GM13976 (cell line): ENCODE measurements around the gene BRSK2.

Source experiments
- DNase-seq: peaks from one replicate; pipeline ENCODE4 v3.0.0; 2012; ENCODE audit warnings: low spot score
- CTCF ChIP-seq: IDR thresholded peaks from 2 replicates; pipeline ENCODE4 v1.5.1; 2012; ENCODE audit warnings: borderline replicate concordance, mild to moderate bottlenecking; ENCODE audit not compliant: insufficient read depth; ENCODE audit errors: extremely low read depth, missing control alignments, control extremely low read depth
- in situ Hi-C: fragments of 300-500 bp; cut with MboI; formaldehyde crosslinking; loops from one replicate; pipeline ENCODE4 v1.12.0; 2022; ENCODE audit warnings: low sequenced_read_pairs, mixed read lengths, inconsistent platforms; ENCODE audit not compliant: unreplicated experiment

The BRSK2 gene

DNA sequence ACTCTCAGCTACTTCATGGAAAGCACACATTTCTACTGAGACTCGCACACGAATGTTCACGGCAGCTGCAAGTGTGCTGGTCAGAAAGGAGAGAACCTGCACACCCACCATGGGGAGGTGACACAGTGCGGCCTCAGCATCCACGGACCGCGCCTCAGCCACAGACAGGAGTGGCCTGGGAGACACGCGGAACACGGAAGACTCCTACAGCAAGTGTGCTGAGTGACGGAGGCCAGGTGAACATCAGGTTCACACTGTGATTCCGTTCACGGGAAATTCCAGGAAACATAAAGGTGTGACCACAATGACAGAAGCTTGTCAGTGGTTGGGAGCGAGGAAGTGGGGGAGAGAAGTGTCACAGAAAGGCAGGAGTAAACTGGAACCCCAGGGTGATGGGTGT, 110.2 kb downstream of the BRSK2 start:
- no peak for DNase-seq
- in situ Hi-C loops, result no loop called here
- no peak for TF ChIP-seq CTCF

GRCh38 chr11:1500466-1501420, 111.0 kb downstream of the BRSK2 start:
- in situ Hi-C loops, result no loop called here
- no peak for DNase-seq
- no peak for TF ChIP-seq CTCF

GRCh38 chr11:1501421-1502167, 111.9 kb downstream of the BRSK2 start:
- TF ChIP-seq CTCF, result no peak
- in situ Hi-C loops, result no loop called here
- no peak for DNase-seq

DNA sequence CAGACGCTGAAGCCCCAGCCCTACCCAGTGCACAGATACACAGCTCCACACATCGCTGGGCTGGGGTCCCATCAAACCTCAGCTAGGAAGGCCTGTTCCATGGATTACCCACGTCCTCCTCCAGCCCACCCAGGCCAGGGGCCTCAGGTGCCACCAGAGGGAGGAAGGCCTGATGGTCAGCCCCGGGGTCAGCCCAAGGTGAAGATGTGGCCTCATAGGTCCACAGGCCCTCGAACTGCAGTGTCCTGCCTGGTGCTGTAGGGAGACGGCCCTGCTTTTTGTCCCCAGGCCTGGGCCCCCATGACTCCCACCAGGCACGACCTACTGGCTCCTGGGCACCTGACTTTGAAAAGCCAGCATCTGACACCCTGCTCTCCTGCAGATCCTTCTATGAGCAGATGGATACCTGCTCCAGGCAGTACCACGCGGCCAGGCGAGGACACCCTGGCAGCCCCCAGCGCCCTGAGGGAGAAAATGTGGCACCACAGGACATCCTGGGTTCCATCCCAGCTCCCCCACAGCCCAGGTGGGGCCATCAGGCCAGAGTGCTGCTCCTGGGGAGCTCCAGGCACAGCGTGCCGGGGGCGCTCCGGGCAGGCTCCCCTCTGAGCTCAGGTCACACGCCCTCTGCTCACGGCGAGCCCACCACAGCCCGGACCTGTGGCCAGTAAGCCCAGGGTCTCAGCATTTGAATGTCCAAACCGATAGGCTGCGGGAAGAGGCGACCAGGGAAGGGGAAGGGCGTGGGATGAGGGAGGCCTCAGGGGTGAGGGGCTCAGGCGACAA, 112.6 kb downstream of the BRSK2 start:
- no peak for TF ChIP-seq CTCF
- DNase-seq, result no peak
- in situ Hi-C loops, result no loop called here

GRCh38 chr11:1502954-1503707, 113.4 kb downstream of the BRSK2 start:
- no peak for TF ChIP-seq CTCF
- in situ Hi-C loops, result no loop called here
- DNase-seq, result no peak

- in situ Hi-C loops, result no loop called here
- DNase-seq, result no peak
- no peak for TF ChIP-seq CTCF
These were observed 114.0 kb downstream of the BRSK2 start for GRCh38 chr11:1503708-1504104.
